Smooth muscle cell (in vitro differentiated cells): ENCODE data around the gene PPM1G. TPM values are rescaled to one million over a fixed set of nuclear protein-coding genes. Genes with fewer than 3 reads are reported as not detected.
A peak's percentile ranks its signal among the peaks of the same experiment; 100 is the strongest.

Source experiments
- DNase-seq: peaks from one replicate; lab custom pipeline; 2025; ENCODE audit not compliant: unreplicated experiment; lab: John Stamatoyannopoulos, UW
- H2AFZ ChIP-seq: fragments of 200-600 bp; sonication (generic); 2 replicates; pipeline ENCODE4 v1.6.0; 2016; ENCODE audit warnings: antibody characterized with exemption, low read depth, mild to moderate bottlenecking
- H3F3A ChIP-seq: fragments of 200-600 bp; sonication (generic); 2 replicates; pipeline ENCODE4 v1.6.0; 2017; ENCODE audit warnings: antibody characterized with exemption, low read depth
- H3K27ac ChIP-seq: fragments of 200-600 bp; sonication (generic); 2 replicates; pipeline ENCODE4 v1.5.1; 2016; ENCODE audit warnings: low read depth, mild to moderate bottlenecking
- H3K27me3 ChIP-seq: fragments of 200-600 bp; sonication (generic); 2 replicates; pipeline ENCODE4 v1.6.1; 2016; ENCODE audit warnings: low read depth, mild to moderate bottlenecking
- H3K36me3 ChIP-seq: fragments of 200-600 bp; sonication (generic); 2 replicates; pipeline ENCODE4 v1.5.1; 2016; ENCODE audit warnings: low read depth
- H3K4me1 ChIP-seq: fragments of 200-600 bp; sonication (generic); 2 replicates; pipeline ENCODE4 v1.5.1; 2016; ENCODE audit warnings: low read depth
- H3K4me2 ChIP-seq: fragments of 200-600 bp; sonication (generic); 2 replicates; pipeline ENCODE4 v1.6.0; 2016; ENCODE audit warnings: mild to moderate bottlenecking
- H3K4me3 ChIP-seq: fragments of 200-600 bp; sonication (generic); 2 replicates; pipeline ENCODE4 v1.5.1; 2016; ENCODE audit warnings: mild to moderate bottlenecking
- H3K79me2 ChIP-seq: fragments of 200-600 bp; sonication (generic); 2 replicates; pipeline ENCODE4 v1.6.0; 2016; ENCODE audit warnings: low read depth, mild to moderate bottlenecking
- H3K9ac ChIP-seq: fragments of 200-600 bp; sonication (generic); 2 replicates; pipeline ENCODE4 v1.6.0; 2016; ENCODE audit warnings: low read depth
- H3K9me3 ChIP-seq: fragments of 200-600 bp; sonication (generic); replicated peaks from 2 replicates; pipeline ENCODE4 v1.5.1; 2016; ENCODE audit warnings: low read depth
- H4K20me1 ChIP-seq: fragments of 200-600 bp; sonication (generic); 2 replicates; pipeline ENCODE4 v1.6.0; 2016; ENCODE audit warnings: low read depth
- WGBS: methylation state at CpG from one replicate; pipeline ENCODE4 v1.1.7; 2016; ENCODE audit warnings: low lambda C conversion rate; 5-methylcytosine and 5-hydroxymethylcytosine counted together
- polyA plus RNA-seq: library from polyadenylated mRNA; unstranded; fragments of >200 nt; fragmentation: Nextera tagmentation; extraction: Ambion mirVana; gene quantifications from 2 replicates; pipeline ENCODE4 v1.2.1, GENCODE V29; 2016
- total RNA-seq: library from RNA; depleted of rRNA; stranded (reverse); fragments of >200 nt; gene quantifications from 2 replicates; pipeline ENCODE4 v1.2.3, GENCODE V29; 2014
- TF ChIP-seq, protein P1 (sequence below): fragments of 200-600 bp; sonication (generic); IDR thresholded peaks from 2 replicates; pipeline ENCODE4 v1.5.1; 2017; ENCODE audit warnings: borderline replicate concordance, mild to moderate bottlenecking, antibody characterized with exemption; ENCODE audit not compliant: insufficient read depth, poor library complexity, severe bottlenecking

Gene PPM1G
- total and polyA plus RNA-seq, 2 experiments from 2014 or later = 30.2 to 48.7 TPM

GRCh38 chr2:27442920-27443282, 33.5 kb upstream of the PPM1G start:
- Histone ChIP-seq H2AFZ (no peak overlapping the region), H3K9ac (no peak overlapping the region)
- DNase-seq = no peak

GRCh38 chr2:27441958-27442919, 32.8 kb upstream of the PPM1G start, which contains the start of gene KRTCAP3:
KRTCAP3 (plus strand) TSS chr2:27442381; CDS start chr2:27442413, 32 bp downstream.
- Histone ChIP-seq H3F3A (peaks cover 28% of the 10 kb centered on the region), H3K27ac (no peak within 1 kb of the TSS), H3K79me2 (no peaks in the 10 kb centered on the region), H3K36me3 (peaks cover 12% of the 10 kb centered on the region), H2AFZ (no peak within 1 kb of the TSS), H3K9ac (no peak within 1 kb of the TSS), H3K4me2 (peak within 1 kb of the TSS; percentile 54), H3K4me1 (peaks cover 4% of the 10 kb centered on the region), H3K9me3 (no peaks in the 10 kb centered on the region), H3K4me3 (peak within 1 kb of the TSS; percentile 35), H3K27me3 (no peaks in the 10 kb centered on the region), H4K20me1 (peaks cover 41% of the 10 kb centered on the region)
- no peak for DNase-seq
- WGBS = 28% methylated on average over 56 of the region's 80 CpGs
- TF ChIP-seq, protein P1, sequence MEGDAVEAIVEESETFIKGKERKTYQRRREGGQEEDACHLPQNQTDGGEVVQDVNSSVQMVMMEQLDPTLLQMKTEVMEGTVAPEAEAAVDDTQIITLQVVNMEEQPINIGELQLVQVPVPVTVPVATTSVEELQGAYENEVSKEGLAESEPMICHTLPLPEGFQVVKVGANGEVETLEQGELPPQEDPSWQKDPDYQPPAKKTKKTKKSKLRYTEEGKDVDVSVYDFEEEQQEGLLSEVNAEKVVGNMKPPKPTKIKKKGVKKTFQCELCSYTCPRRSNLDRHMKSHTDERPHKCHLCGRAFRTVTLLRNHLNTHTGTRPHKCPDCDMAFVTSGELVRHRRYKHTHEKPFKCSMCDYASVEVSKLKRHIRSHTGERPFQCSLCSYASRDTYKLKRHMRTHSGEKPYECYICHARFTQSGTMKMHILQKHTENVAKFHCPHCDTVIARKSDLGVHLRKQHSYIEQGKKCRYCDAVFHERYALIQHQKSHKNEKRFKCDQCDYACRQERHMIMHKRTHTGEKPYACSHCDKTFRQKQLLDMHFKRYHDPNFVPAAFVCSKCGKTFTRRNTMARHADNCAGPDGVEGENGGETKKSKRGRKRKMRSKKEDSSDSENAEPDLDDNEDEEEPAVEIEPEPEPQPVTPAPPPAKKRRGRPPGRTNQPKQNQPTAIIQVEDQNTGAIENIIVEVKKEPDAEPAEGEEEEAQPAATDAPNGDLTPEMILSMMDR = peak; percentile 25

More at GRCh38 chr2:27442920-27443282, 33.5 kb upstream of the PPM1G start:
- Histone ChIP-seq H3K4me3 (no peak overlapping the region), H3F3A (peaks cover 23% of the 10 kb centered on the region), H3K36me3 (peaks cover 10% of the 10 kb centered on the region), H3K9me3 (no peaks in the 10 kb centered on the region), H3K79me2 (no peaks in the 10 kb centered on the region), H3K27ac (no peak overlapping the region), H4K20me1 (peaks cover 39% of the 10 kb centered on the region), H3K4me1 (peaks cover 4% of the 10 kb centered on the region), H3K4me2 (no peak overlapping the region), H3K27me3 (no peaks in the 10 kb centered on the region)
- WGBS = 77% methylated on average over 6 of the region's 6 CpGs
- TF ChIP-seq, protein P1 = no peak

- Histone ChIP-seq H2AFZ (no peak overlapping the region), H3K4me1 (peaks cover 4% of the 10 kb centered on the region), H3K4me2 (no peak overlapping the region), H3K4me3 (no peak overlapping the region), H3K79me2 (no peaks in the 10 kb centered on the region), H3K27ac (no peak overlapping the region), H3K9ac (no peak overlapping the region), H3K9me3 (no peaks in the 10 kb centered on the region), H3F3A (peaks cover 35% of the 10 kb centered on the region), H4K20me1 (peaks cover 50% of the 10 kb centered on the region), H3K27me3 (no peaks in the 10 kb centered on the region), H3K36me3 (peaks cover 20% of the 10 kb centered on the region)
- DNase-seq = no peak
- TF ChIP-seq, protein P1 = no peak
- 82% methylated on average over 10 of the region's 10 CpGs for WGBS
Measured at GRCh38 chr2:27441226-27441926, 32.0 kb upstream of the PPM1G start.
